Activated T-cell treated with anti-CD3 and anti-CD28 coated beads, Interleukin-2, amount 50 U/mL, for 1 hour (primary cell): ENCODE data around the gene TNS2.
"Not testable (repeated sequence)": the region's sequence is repeated elsewhere in the genome, so short reads cannot be mapped to it uniquely, and the experiment has no call there.

Source experiments
- DNase-seq: peaks from one replicate; pipeline ENCODE4 v3.0.0-alpha.2; 2020

The TNS2 gene

DNA sequence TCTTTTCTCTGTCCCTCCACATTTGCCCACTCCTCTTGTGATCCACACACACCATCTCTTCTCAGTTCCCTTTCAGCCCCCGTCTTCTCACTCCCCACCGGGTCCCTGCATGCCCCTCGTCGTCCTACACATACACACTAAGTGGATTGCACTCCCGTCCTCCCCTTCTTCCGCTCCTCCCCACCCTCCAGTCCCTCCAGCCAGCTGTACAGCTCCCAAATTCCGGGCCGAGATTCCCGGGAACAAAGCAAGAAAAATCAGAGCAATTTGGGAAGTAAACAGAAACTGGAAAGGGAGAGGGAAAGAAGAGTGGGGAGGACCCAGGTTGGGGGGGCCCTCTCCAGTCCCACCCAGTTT, 47.3 kb downstream of the TNS2 start:
- no peak for DNase-seq

DNA sequence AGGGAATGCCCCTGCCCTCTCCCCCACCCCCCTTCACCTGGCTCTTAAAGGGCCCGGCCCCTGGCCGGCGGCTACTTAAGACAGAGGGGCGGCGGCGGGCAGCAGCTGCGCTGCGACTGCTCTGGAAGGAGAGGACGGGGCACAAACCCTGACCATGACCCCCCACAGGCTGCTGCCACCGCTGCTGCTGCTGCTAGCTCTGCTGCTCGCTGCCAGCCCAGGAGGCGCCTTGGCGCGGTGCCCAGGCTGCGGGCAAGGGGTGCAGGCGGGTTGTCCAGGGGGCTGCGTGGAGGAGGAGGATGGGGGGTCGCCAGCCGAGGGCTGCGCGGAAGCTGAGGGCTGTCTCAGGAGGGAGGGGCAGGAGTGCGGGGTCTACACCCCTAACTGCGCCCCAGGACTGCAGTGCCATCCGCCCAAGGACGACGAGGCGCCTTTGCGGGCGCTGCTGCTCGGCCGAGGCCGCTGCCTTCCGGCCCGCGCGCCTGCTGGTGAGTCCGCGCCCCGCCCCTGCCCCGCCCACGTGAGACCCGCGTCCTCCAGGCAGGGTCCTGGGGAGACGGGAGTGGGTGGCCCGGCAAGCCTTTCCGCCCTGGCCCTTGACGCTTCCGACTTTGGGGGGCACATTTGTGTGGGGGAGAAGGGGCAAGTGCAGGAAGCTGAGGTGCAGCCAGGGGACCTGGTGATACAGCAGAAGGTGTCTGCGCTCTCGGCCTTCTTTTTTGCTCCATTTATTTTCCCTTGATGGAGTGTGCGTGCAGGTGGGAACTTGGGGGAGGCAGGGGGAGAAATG, 47.9 kb downstream of the TNS2 start, which contains the start of gene IGFBP6:
Gene IGFBP6, plus strand, starts transcription at position 104 of the 790 bp plus-strand sequence. Its CDS starts 51 bp downstream, at position 155.
- peak; percentile 61 for DNase-seq

DNA sequence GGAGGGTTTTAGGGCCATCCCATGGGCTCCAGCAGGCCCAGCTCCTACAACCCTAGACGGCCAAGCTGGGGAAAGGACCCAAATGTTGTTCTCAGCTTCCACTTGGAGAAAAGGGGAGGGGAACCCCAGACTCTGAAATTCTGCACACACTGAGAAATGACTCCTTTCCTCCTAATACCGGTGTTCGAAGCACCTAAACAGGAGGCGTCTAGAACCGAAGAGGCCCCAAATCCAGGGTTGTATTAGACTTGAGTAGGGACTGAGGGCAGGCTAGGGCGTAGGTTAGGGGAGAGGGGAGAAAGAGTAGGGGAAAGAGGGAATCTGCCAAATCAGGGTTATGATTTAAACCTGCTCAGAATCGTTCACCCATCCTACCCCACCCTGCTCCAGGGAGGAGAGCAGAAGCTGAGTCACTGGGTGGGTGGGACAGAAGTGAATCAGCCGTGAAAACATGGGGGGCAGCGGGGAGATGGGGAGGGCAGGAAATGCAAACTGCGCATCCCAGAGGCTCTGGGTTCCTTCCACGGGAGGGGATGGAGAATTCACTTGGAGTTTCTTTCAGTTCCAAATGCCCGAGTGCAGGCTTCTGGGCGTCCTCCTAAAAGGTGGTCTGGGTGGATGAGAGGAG, 48.6 kb downstream of the TNS2 start:
- peak; percentile 34 for DNase-seq

DNA sequence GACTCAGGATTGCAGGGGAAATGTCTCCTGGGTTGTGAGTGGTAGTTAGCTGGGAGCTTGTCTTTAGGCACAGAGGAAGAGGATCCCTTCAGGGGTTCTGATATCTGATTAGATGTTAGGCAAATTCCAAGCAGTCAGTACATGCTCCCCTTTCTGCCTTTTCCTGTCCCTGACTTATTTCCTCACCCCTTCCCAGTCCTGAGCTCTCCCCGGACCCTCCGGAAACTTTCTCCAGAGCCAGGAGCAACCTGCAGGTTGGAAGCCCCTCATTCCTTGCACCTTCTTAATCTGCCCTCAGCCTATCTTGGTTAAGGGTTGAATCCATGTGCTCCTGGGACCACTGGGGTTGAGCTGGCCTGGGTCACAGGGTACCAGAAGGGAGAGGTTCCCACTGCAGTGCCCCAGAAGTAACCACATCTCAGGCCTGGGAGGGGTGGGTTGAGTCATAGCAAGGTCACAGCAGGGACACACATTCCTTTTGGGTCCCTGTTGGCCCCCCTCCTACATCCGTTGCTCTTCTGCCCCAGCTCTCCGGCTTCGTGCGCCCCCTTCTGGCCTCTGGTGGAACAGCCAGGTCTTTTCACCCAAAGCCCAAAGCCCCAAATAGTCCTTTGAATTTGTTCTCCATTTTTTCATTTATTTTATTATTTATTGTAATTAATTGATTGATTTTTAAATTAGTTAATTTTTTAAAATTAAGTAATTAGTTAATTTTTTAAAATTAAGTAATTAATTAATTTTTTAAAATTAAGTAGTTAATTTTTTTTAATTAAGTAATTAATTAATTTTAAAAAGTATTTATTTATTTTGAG, 49.4 kb downstream of the TNS2 start:
- DNase-seq, result peak; percentile 89

DNA sequence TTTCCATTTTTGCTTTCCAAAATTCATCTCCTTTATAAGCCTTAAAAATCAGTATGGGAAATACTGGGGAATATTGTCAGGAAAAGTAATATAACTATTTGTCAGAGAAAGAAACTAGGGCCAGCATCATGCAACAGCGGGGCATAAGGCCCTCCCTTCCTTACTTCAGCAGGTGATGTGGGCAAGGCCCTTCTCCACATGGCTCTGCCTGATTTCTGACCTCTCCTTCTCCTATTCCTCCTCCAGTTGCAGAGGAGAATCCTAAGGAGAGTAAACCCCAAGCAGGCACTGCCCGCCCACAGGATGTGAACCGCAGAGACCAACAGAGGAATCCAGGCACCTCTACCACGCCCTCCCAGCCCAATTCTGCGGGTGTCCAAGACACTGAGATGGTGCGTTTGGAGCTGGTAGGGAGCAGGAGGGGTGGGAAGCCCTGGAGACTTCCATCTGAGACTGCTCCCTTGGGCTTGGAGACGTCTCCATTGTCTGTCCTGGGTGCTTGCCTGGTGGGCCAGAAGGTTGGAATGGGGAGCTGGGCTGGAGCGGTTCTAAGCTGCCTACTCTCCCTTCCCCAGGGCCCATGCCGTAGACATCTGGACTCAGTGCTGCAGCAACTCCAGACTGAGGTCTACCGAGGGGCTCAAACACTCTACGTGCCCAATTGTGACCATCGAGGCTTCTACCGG, 50.7 kb downstream of the TNS2 start:
- no peak for DNase-seq

DNA sequence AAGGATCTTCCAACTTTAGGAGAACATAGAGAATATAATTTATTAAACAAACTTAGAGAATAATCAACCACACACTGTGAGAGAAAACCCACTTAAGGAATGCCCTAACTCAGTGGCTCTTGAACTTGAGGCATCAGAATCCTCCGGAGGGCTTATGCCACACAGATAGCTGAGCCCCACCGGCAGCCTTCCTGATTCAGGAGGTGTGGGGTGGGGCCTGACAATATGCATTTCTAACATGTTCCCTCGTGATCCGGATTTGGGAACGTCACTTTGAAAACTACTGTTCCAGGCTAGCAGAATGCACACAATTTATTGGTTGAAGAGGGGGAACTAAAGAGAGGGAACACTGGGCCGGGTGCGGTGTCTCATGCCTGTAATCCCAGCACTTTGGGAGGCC, 51.4 kb downstream of the TNS2 start:
- no peak for DNase-seq

DNA sequence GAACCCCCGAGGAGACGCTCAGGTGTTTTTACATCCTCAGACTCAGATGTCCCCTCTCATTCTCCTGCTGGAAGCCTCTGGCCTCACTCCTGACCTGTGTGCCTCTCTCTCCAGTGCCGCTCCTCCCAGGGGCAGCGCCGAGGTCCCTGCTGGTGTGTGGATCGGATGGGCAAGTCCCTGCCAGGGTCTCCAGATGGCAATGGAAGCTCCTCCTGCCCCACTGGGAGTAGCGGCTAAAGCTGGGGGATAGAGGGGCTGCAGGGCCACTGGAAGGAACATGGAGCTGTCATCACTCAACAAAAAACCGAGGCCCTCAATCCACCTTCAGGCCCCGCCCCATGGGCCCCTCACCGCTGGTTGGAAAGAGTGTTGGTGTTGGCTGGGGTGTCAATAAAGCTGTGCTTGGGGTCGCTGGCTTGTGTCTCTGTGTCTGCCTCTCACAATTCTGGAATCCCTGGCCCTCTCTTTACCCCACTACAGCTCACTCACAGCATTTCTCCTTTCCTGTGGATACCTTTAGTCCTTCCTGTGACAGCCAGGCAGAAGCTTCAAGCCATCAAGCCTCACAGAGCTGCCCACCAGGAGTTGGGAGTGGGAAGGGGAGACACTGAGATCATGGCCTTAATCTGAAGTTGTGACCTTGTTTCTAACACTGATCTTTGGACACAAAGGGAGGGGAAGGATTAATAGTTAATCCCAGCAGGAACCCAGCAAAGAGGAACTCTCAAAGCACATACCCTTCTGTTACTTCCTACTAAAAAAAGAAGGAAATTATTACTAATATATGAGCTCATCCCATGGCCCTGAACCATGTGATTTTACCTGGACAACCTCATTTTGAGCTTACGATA, 52.3 kb downstream of the TNS2 start:
- DNase-seq, result no peak

DNA sequence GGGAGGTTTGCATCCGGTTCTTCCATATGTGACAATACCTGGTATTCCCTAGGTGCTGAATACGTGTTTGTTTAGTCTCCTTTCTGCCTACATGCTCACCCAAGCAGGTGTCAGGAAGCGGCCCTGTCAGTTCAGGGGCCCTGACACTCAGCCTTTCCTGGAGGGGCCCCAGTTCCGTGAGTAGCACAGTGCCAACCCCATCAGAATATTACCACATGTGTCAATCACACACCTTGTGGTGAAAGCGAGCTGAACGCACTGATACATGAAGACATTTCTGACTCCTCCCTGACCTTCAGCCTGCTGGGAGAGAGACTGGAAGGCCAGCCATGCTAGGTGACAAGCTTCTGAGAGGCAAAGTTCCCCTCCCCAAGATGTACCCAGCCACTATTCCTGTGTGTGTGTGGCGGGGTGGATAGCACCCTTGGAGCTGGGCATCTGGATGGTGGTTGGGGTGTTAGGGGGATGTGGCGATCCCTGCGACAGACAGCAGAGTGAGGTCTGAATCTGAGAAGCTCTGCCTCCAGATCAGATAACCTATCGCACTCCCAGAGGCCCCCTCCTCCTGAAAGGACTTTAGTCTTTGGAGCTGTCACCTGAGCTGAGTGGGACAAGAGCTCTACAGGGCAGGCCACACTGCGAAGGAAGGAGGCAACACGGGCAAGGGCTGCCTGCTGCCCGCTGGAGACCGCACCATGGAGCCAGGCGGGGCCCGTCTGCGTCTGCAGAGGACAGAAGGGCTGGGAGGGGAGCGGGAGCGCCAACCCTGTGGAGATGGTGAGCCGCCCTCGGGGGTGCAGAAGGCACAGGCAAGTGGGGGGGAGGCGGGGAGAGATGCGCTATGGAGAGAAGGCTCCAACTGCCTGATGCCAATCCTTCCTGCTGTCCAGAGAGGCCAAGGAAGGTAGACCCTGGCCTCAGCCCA, 53.3 kb downstream of the TNS2 start, which contains the start of gene SOAT2:
Gene SOAT2, plus strand, starts transcription at position 604 of the 925 bp plus-strand sequence. Its CDS starts 92 bp downstream, at position 696.
- DNase-seq, result peak; percentile 51

DNA sequence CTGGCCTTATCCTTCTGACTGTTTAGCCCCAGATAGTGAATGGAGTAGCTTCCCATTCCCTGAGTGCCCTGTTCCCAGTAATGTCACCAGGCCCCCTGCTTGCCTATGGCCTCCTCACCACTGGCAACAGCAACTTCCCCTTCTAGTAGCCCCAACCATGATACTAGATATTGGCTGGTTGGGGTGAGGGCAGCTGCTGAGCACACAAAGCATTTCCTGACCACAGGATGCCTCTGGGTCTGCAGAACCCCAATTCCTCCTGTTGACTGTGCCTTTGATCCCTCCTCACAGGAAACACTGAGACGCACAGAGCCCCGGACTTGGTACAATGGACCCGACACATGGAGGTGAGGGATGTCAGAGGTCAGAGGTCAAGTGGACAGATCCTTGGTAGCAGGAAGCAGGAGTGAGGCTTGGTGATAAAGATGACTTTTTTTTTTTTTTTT, 54.0 kb downstream of the TNS2 start:
- no peak for DNase-seq

DNA sequence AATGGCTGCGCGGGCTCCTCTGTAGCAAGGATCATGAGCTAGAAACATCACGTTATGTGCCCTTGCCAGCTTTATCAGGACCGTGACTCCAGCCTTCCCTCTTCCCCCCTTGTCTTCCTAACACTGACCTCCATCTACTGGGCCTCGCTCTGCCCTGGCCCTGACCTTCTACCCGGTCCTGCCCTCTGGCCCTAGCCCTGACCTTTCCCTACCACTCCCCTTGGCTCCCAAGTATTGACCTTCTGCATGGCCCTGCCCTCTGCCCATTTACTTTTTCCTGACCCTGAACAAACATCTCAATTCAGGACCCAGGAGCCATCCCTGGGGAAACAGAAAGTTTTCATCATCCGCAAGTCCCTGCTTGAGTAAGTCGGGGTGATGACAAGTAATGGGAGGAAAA, 55.4 kb downstream of the TNS2 start:
- DNase-seq, result no peak

DNA sequence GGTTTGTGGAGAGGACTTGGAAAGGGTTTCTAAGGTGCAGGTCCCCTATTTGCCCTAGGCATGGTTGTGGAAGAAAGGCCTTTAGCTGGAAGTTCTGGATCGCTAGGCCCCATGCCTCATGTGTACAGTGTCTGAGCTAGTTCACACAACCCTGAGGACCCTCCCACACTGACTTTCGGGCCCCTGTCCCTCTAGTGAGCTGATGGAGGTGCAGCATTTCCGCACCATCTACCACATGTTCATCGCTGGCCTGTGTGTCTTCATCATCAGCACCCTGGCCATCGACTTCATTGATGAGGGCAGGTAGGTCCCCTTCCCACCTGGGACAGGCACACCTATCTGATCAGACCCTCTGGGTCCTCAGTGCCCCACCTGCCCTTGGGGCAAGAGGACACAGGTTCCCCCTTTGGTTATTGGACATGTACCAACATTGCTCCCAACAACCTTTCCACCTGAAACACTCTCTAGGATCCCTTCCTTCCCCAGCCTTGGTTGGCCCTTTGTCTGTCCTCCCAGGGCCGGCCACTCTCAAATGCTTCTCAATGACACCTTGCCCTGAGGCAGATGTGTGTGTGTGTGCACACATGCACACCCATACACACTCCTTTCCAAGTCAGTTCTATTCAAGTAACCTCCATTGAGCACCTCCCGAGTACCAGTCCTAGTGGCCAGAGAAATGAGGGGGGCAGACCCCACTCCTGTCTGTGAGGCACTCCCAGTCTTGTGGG, 56.0 kb downstream of the TNS2 start:
- no peak for DNase-seq

DNA sequence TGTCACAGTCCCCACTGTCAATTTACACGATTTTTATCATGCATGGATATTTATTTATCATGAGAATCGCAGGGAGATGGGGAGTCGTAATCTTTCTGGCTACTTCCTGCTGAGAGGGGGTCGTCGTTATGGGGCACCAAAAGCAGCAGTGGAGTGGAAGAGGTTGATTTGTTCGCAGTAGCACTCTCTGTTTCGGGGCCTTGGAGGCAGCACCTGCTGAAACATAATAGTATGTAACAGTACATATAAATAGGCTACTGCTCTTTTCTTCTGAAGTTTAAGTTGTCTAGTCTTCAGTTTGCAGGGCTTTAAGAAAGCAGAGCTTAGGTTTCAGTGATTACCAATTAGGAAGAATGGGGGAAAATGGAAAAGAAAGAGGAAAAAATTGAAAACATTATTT, 57.3 kb downstream of the TNS2 start:
- DNase-seq, result no peak

DNA sequence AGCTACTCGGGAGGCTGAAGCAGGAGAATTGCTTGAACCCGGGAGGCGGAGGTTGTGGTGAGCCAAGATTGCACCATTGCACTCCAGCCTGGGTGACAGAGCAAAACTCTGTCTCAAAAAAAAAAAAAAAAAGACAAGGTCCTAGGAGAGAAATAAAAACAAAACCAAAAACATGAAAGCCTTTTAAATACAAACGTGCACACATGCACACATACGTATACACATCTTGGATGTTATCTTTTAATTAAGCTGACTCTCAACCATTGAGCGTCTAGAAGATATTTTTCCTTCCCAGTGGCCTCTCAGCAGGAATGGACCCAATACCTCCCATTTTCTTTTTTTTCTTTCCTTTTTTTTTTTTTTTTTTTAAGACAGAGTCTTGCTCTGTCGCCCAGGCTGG, 62.6 kb downstream of the TNS2 start:
- not testable (repeated sequence) for DNase-seq

DNA sequence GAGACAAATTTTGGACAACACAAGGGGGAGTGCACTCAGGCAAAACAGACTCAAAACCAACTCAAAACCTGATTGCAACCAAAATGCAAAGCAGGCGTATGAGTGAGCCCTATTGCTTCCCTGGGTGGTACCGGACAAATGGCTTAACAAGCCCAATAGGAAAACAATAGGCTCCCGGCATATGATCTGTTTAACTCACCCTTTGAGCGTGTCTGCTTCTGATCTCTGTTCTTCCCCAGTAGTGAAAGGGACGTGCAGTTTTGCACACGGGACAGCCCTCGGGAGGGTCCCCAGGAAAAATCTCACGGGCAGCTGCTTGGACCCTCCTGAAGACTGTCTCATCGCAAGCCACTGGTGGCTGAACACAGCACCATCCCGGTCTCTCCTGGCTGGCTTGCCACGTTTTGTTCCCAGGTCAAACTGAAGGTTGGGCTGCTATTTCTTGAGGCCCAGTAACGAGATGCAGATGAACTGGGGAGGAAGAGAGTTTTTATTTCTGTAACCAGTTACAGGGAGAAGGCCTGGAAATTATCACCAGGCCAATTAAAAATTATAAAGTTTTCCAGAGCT, 63.4 kb downstream of the TNS2 start:
- DNase-seq, result no peak

DNA sequence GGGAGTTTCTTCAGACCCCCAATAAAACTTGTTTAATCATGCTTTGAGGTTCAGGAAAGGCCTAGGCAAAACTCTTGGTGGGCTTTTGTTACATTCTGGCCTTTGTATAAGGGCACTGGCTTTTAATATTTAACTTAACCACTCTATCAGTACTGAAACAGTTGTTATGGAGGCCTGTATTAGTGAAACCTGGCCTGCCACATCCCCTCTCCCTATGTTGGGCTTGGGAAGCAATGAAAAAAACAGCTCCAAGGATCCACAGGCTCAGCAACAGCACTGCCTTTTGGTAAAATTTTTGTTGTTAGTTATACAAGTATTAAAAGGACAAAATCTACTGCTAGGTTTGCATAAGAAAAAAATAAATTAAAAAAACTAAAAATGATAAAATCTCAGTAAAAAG, 64.1 kb downstream of the TNS2 start:
- DNase-seq, result no peak
